ENCODE data around the gene SPTB.

The SPTB gene

GRCh38 chr14:64765740-64766302 lies 113.9 kb downstream of the SPTB start:
- Mint-ChIP-seq H3K4me1 (peaks cover 51% of the 10 kb centered on the region), H3K9me3 (no peaks in the 10 kb centered on the region), H3K4me3 (no peak overlapping the region), H3K36me3 (no peaks in the 10 kb centered on the region), H3K27ac (no peak overlapping the region)
- ATAC-seq (no peak), DNase-seq (ENCODE audit: low spot score in 2 of 2) (no peak)

- Mint-ChIP-seq H3K9me3 (no peaks in the 10 kb centered on the region), H3K27ac (peak overlapping the region; percentile 72), H3K4me3 (peak overlapping the region; percentile 51), H3K36me3 (no peaks in the 10 kb centered on the region), H3K4me1 (peaks cover 60% of the 10 kb centered on the region)
- ATAC-seq = peak; percentile 77
- peak; percentile 65 to 81 for DNase-seq (ENCODE audit: low spot score in 2 of 2)
Measured at GRCh38 chr14:64764641-64765520, 114.8 kb downstream of the SPTB start.

- H3K4me3 Mint-ChIP-seq = peak overlapping the region; percentile 51
- H3K36me3 Mint-ChIP-seq = no peaks in the 10 kb centered on the region
- H3K27ac Mint-ChIP-seq = peak overlapping the region; percentile 72
- peaks cover 69% of the 10 kb centered on the region for H3K4me1 Mint-ChIP-seq
- no peaks in the 10 kb centered on the region for H3K9me3 Mint-ChIP-seq
- no peak for DNase-seq (ENCODE audit: low spot score in 2 of 2)
- no peak for ATAC-seq
Measured at GRCh38 chr14:64763801-64764621, 115.7 kb downstream of the SPTB start.

GRCh38 chr14:64763085-64763782 lies 116.5 kb downstream of the SPTB start:
- ATAC-seq = no peak
- Mint-ChIP-seq H3K4me3 (peak overlapping the region; percentile 51), H3K27ac (peak overlapping the region; percentile 72), H3K9me3 (no peaks in the 10 kb centered on the region), H3K4me1 (peaks cover 77% of the 10 kb centered on the region), H3K36me3 (no peaks in the 10 kb centered on the region)
- DNase-seq (ENCODE audit: low spot score in 2 of 2) = no peak

GRCh38 chr14:64762044-64763034 lies 117.4 kb downstream of the SPTB start:
- H3K4me3 Mint-ChIP-seq = no peak overlapping the region
- peak in 1 of 2 donors; percentile 36 for DNase-seq (ENCODE audit: low spot score in 2 of 2)
- no peak overlapping the region for H3K27ac Mint-ChIP-seq
- peak; percentile 29 for ATAC-seq
- H3K9me3 Mint-ChIP-seq = no peaks in the 10 kb centered on the region
- peaks cover 85% of the 10 kb centered on the region for H3K4me1 Mint-ChIP-seq
- H3K36me3 Mint-ChIP-seq = no peaks in the 10 kb centered on the region

- Mint-ChIP-seq H3K4me1 (peaks cover 93% of the 10 kb centered on the region), H3K9me3 (no peaks in the 10 kb centered on the region), H3K4me3 (no peak overlapping the region), H3K27ac (no peak overlapping the region), H3K36me3 (no peaks in the 10 kb centered on the region)
- DNase-seq (ENCODE audit: low spot score in 2 of 2) (no peak), ATAC-seq (no peak)
Measured at GRCh38 chr14:64761441-64762043, 118.2 kb downstream of the SPTB start.

- no peaks in the 10 kb centered on the region for H3K9me3 Mint-ChIP-seq
- no peak for ATAC-seq
- no peaks in the 10 kb centered on the region for H3K36me3 Mint-ChIP-seq
- no peak overlapping the region for H3K4me3 Mint-ChIP-seq
- no peak for DNase-seq (ENCODE audit: low spot score in 2 of 2)
- H3K27ac Mint-ChIP-seq = no peak overlapping the region
- H3K4me1 Mint-ChIP-seq = peaks cover 95% of the 10 kb centered on the region
Measured at GRCh38 chr14:64760916-64761315, 118.8 kb downstream of the SPTB start.

GRCh38 chr14:64760146-64760755 lies 119.5 kb downstream of the SPTB start:
- no peaks in the 10 kb centered on the region for H3K36me3 Mint-ChIP-seq
- peak overlapping the region; percentile 44 for H3K27ac Mint-ChIP-seq
- ATAC-seq (no peak), DNase-seq (ENCODE audit: low spot score in 2 of 2) (peak; percentile 61 to 79)
- peaks cover 95% of the 10 kb centered on the region for H3K4me1 Mint-ChIP-seq
- no peaks in the 10 kb centered on the region for H3K9me3 Mint-ChIP-seq
- H3K4me3 Mint-ChIP-seq = no peak overlapping the region

GRCh38 chr14:64759555-64759938 lies 120.2 kb downstream of the SPTB start:
- no peak for DNase-seq (ENCODE audit: low spot score in 2 of 2)
- H3K27ac Mint-ChIP-seq = peak overlapping the region; percentile 44
- H3K4me3 Mint-ChIP-seq = no peak overlapping the region
- no peaks in the 10 kb centered on the region for H3K9me3 Mint-ChIP-seq
- H3K4me1 Mint-ChIP-seq = peaks cover 98% of the 10 kb centered on the region
- ATAC-seq = no peak
- H3K36me3 Mint-ChIP-seq = no peaks in the 10 kb centered on the region

GRCh38 chr14:64758691-64759554 lies 120.8 kb downstream of the SPTB start:
- Mint-ChIP-seq H3K27ac (peak overlapping the region; percentile 44), H3K4me3 (no peak overlapping the region), H3K9me3 (no peaks in the 10 kb centered on the region), H3K4me1 (peaks cover 92% of the 10 kb centered on the region), H3K36me3 (no peaks in the 10 kb centered on the region)
- DNase-seq (ENCODE audit: low spot score in 2 of 2) (no peak), ATAC-seq (no peak)

- Mint-ChIP-seq H3K4me1 (peaks cover 84% of the 10 kb centered on the region), H3K36me3 (no peaks in the 10 kb centered on the region), H3K9me3 (no peaks in the 10 kb centered on the region), H3K27ac (peak overlapping the region; percentile 44), H3K4me3 (no peak overlapping the region)
- no peak for DNase-seq (ENCODE audit: low spot score in 2 of 2)
- ATAC-seq = no peak
Measured at GRCh38 chr14:64758025-64758521, 121.6 kb downstream of the SPTB start.

- H3K4me3 Mint-ChIP-seq = no peak overlapping the region
- ATAC-seq = no peak
Measured at GRCh38 chr14:64757601-64758000, 122.1 kb downstream of the SPTB start.

More at GRCh38 chr14:64757601-64758000, 122.1 kb downstream of the SPTB start:
- no peak for DNase-seq (ENCODE audit: low spot score in 2 of 2)
- Mint-ChIP-seq H3K27ac (peak overlapping the region; percentile 44), H3K36me3 (no peaks in the 10 kb centered on the region), H3K4me1 (peaks cover 79% of the 10 kb centered on the region), H3K9me3 (no peaks in the 10 kb centered on the region)
